Stimulated activated memory B cell treated with anti-CD40 and anti-IgM and Interleukin-4, amounts not matched to agents 10 μg/mL and 1 μg/mL and 100 μg/mL, for 72 hours (primary cell): ENCODE measurements around the gene BABAM2.
"Not testable (repeated sequence)": the region's sequence is repeated elsewhere in the genome, so short reads cannot be mapped to it uniquely, and the experiment has no call there.

Experiments
- ATAC-seq: fragments of 150-1000 bp; cut with Tn5 transposase; 2 replicates; pipeline ENCODE4 v1.10.0; 2021
- H3K27ac Mint-ChIP-seq: one replicate; pipeline ENCODE4 v1.8.0; 2022; ENCODE audit warnings: mild to moderate bottlenecking, mixed read lengths
- H3K27me3 Mint-ChIP-seq: one replicate; pipeline ENCODE4 v1.8.0; 2022; ENCODE audit warnings: mixed read lengths
- H3K36me3 Mint-ChIP-seq: one replicate; pipeline ENCODE4 v1.8.0; 2022; ENCODE audit warnings: mixed read lengths
- H3K4me1 Mint-ChIP-seq: one replicate; pipeline ENCODE4 v1.8.0; 2022; ENCODE audit warnings: mixed read lengths
- H3K4me3 Mint-ChIP-seq: one replicate; pipeline ENCODE4 v1.8.0; 2022; ENCODE audit warnings: mild to moderate bottlenecking, moderate library complexity, mixed read lengths
- H3K9me3 Mint-ChIP-seq: one replicate; pipeline ENCODE4 v1.8.0; 2022; ENCODE audit warnings: mixed read lengths

The BABAM2 gene

GRCh38 chr2:27963472-27963871, 72.9 kb downstream of the BABAM2 start:
- H3K4me1 Mint-ChIP-seq, result peaks cover 8% of the 10 kb centered on the region
- H3K9me3 Mint-ChIP-seq, result peaks cover 13% of the 10 kb centered on the region
- H3K27ac Mint-ChIP-seq, result no peak overlapping the region
- H3K4me3 Mint-ChIP-seq, result no peak overlapping the region
- H3K36me3 Mint-ChIP-seq, result peaks cover 50% of the 10 kb centered on the region
- H3K27me3 Mint-ChIP-seq, result no peaks in the 10 kb centered on the region
- ATAC-seq, result no peak

GRCh38 chr2:27964067-27964466, 73.5 kb downstream of the BABAM2 start:
- H3K27ac Mint-ChIP-seq, result no peak overlapping the region
- no peak for ATAC-seq
- peaks cover 8% of the 10 kb centered on the region for H3K4me1 Mint-ChIP-seq
- H3K27me3 Mint-ChIP-seq, result no peaks in the 10 kb centered on the region
- H3K4me3 Mint-ChIP-seq, result no peak overlapping the region
- peaks cover 56% of the 10 kb centered on the region for H3K36me3 Mint-ChIP-seq
- H3K9me3 Mint-ChIP-seq, result peaks cover 17% of the 10 kb centered on the region

- ATAC-seq, result no peak
- H3K4me3 Mint-ChIP-seq, result no peak overlapping the region
- peaks cover 19% of the 10 kb centered on the region for H3K9me3 Mint-ChIP-seq
Observed at GRCh38 chr2:27965841-27966240, 75.3 kb downstream of the BABAM2 start.

GRCh38 chr2:27966466-27966865, 75.9 kb downstream of the BABAM2 start:
- ATAC-seq, result no peak
- Mint-ChIP-seq H3K27ac (no peak overlapping the region), H3K9me3 (peaks cover 19% of the 10 kb centered on the region), H3K4me3 (no peak overlapping the region), H3K27me3 (no peaks in the 10 kb centered on the region), H3K4me1 (peaks cover 6% of the 10 kb centered on the region), H3K36me3 (peaks cover 60% of the 10 kb centered on the region)

More at GRCh38 chr2:27965841-27966240, 75.3 kb downstream of the BABAM2 start:
- Mint-ChIP-seq H3K36me3 (peaks cover 60% of the 10 kb centered on the region), H3K27me3 (no peaks in the 10 kb centered on the region), H3K27ac (no peak overlapping the region), H3K4me1 (peaks cover 5% of the 10 kb centered on the region)

- peaks cover 6% of the 10 kb centered on the region for H3K4me1 Mint-ChIP-seq
- H3K27me3 Mint-ChIP-seq, result no peaks in the 10 kb centered on the region
- no peak overlapping the region for H3K27ac Mint-ChIP-seq
- peaks cover 19% of the 10 kb centered on the region for H3K9me3 Mint-ChIP-seq
- H3K4me3 Mint-ChIP-seq, result no peak overlapping the region
- H3K36me3 Mint-ChIP-seq, result peaks cover 60% of the 10 kb centered on the region
- ATAC-seq, result no peak
Observed at GRCh38 chr2:27967076-27967475, 76.5 kb downstream of the BABAM2 start.

- H3K27me3 Mint-ChIP-seq, H3K4me1 Mint-ChIP-seq, H3K27ac Mint-ChIP-seq, ATAC-seq, H3K4me3 Mint-ChIP-seq: not testable (repeated sequence)
- Mint-ChIP-seq H3K36me3 (peaks cover 55% of the 10 kb centered on the region), H3K9me3 (peaks cover 19% of the 10 kb centered on the region)
Observed at GRCh38 chr2:27968045-27968444, 77.5 kb downstream of the BABAM2 start.

- Mint-ChIP-seq H3K36me3 (peaks cover 49% of the 10 kb centered on the region), H3K9me3 (peaks cover 16% of the 10 kb centered on the region)
- ATAC-seq, H3K27ac Mint-ChIP-seq, H3K4me1 Mint-ChIP-seq, H3K4me3 Mint-ChIP-seq, H3K27me3 Mint-ChIP-seq: not testable (repeated sequence)
Observed at GRCh38 chr2:27968957-27969356, 78.4 kb downstream of the BABAM2 start.

GRCh38 chr2:27972311-27972710, 81.8 kb downstream of the BABAM2 start:
- no peak for ATAC-seq
- no peak overlapping the region for H3K4me3 Mint-ChIP-seq
- H3K27me3 Mint-ChIP-seq, result no peaks in the 10 kb centered on the region
- H3K4me1 Mint-ChIP-seq, result peaks cover 6% of the 10 kb centered on the region
- peaks cover 25% of the 10 kb centered on the region for H3K36me3 Mint-ChIP-seq
- H3K9me3 Mint-ChIP-seq, result peaks cover 11% of the 10 kb centered on the region
- no peak overlapping the region for H3K27ac Mint-ChIP-seq

GRCh38 chr2:27973592-27973991, 83.1 kb downstream of the BABAM2 start:
- Mint-ChIP-seq H3K27ac (no peak overlapping the region), H3K9me3 (peaks cover 6% of the 10 kb centered on the region), H3K4me1 (peaks cover 11% of the 10 kb centered on the region), H3K36me3 (peaks cover 24% of the 10 kb centered on the region), H3K4me3 (no peak overlapping the region), H3K27me3 (no peaks in the 10 kb centered on the region)
- ATAC-seq, result no peak

GRCh38 chr2:27976308-27976707, 85.8 kb downstream of the BABAM2 start:
- Mint-ChIP-seq H3K27ac (no peak overlapping the region), H3K9me3 (peaks cover 2% of the 10 kb centered on the region), H3K4me3 (no peak overlapping the region), H3K4me1 (peaks cover 18% of the 10 kb centered on the region), H3K27me3 (no peaks in the 10 kb centered on the region), H3K36me3 (peaks cover 24% of the 10 kb centered on the region)
- ATAC-seq, result no peak

GRCh38 chr2:27977731-27978312, 87.3 kb downstream of the BABAM2 start:
- H3K4me3 Mint-ChIP-seq, result no peak overlapping the region
- no peak overlapping the region for H3K27ac Mint-ChIP-seq
- no peak for ATAC-seq
- no peaks in the 10 kb centered on the region for H3K27me3 Mint-ChIP-seq
- peaks cover 2% of the 10 kb centered on the region for H3K9me3 Mint-ChIP-seq
- H3K4me1 Mint-ChIP-seq, result peaks cover 18% of the 10 kb centered on the region
- peaks cover 24% of the 10 kb centered on the region for H3K36me3 Mint-ChIP-seq

- not testable (repeated sequence) for H3K4me3 Mint-ChIP-seq
Observed at GRCh38 chr2:27978761-27979160, 88.2 kb downstream of the BABAM2 start.

GRCh38 chr2:27980242-27980641, 89.7 kb downstream of the BABAM2 start:
- Mint-ChIP-seq H3K27ac (no peak overlapping the region), H3K4me3 (no peak overlapping the region)
- ATAC-seq, result no peak

More at GRCh38 chr2:27978761-27979160, 88.2 kb downstream of the BABAM2 start:
- not testable (repeated sequence) for H3K27ac Mint-ChIP-seq, H3K27me3 Mint-ChIP-seq, ATAC-seq, H3K9me3 Mint-ChIP-seq
- peaks cover 30% of the 10 kb centered on the region for H3K36me3 Mint-ChIP-seq
- peaks cover 18% of the 10 kb centered on the region for H3K4me1 Mint-ChIP-seq

GRCh38 chr2:27984153-27984552, 93.6 kb downstream of the BABAM2 start:
- Mint-ChIP-seq H3K27ac (no peak overlapping the region), H3K4me1 (peaks cover 14% of the 10 kb centered on the region), H3K27me3 (no peaks in the 10 kb centered on the region), H3K9me3 (no peaks in the 10 kb centered on the region), H3K4me3 (no peak overlapping the region), H3K36me3 (peaks cover 23% of the 10 kb centered on the region)
- no peak for ATAC-seq

More at GRCh38 chr2:27980242-27980641, 89.7 kb downstream of the BABAM2 start:
- H3K27me3 Mint-ChIP-seq, result no peaks in the 10 kb centered on the region
- peaks cover 2% of the 10 kb centered on the region for H3K9me3 Mint-ChIP-seq
- peaks cover 18% of the 10 kb centered on the region for H3K4me1 Mint-ChIP-seq
- peaks cover 34% of the 10 kb centered on the region for H3K36me3 Mint-ChIP-seq

GRCh38 chr2:27988306-27988705, 97.8 kb downstream of the BABAM2 start:
- H3K36me3 Mint-ChIP-seq, result peaks cover 46% of the 10 kb centered on the region
- no peaks in the 10 kb centered on the region for H3K9me3 Mint-ChIP-seq
- H3K4me3 Mint-ChIP-seq, result no peak overlapping the region
- no peaks in the 10 kb centered on the region for H3K27me3 Mint-ChIP-seq
- ATAC-seq, result no peak
- H3K27ac Mint-ChIP-seq, result no peak overlapping the region
- no peaks in the 10 kb centered on the region for H3K4me1 Mint-ChIP-seq

- no peak for ATAC-seq
- no peak overlapping the region for H3K4me3 Mint-ChIP-seq
- H3K27ac Mint-ChIP-seq, result no peak overlapping the region
Observed at GRCh38 chr2:27988718-27989117, 98.2 kb downstream of the BABAM2 start.

More at GRCh38 chr2:27988718-27989117, 98.2 kb downstream of the BABAM2 start:
- Mint-ChIP-seq H3K4me1 (no peaks in the 10 kb centered on the region), H3K9me3 (no peaks in the 10 kb centered on the region), H3K27me3 (no peaks in the 10 kb centered on the region), H3K36me3 (peaks cover 44% of the 10 kb centered on the region)
